ENCODE data around the gene MLXIP.

MLXIP gene

GRCh38 chr12:122187466-122187865 is 108.9 kb downstream of the MLXIP start:
- no peak for DNase-seq (ENCODE audit: low read depth)

- no peak for DNase-seq (ENCODE audit: low read depth)
Measured at GRCh38 chr12:122189626-122190475, 111.3 kb downstream of the MLXIP start.

GRCh38 chr12:122190842-122191668 is 112.5 kb downstream of the MLXIP start:
- DNase-seq (ENCODE audit: low read depth): no peak

GRCh38 chr12:122192441-122192840 is 113.9 kb downstream of the MLXIP start:
- no peak for DNase-seq (ENCODE audit: low read depth)

- DNase-seq (ENCODE audit: low read depth): no peak
Measured at GRCh38 chr12:122194804-122195203, 116.2 kb downstream of the MLXIP start.

- no peak for DNase-seq (ENCODE audit: low read depth)
Measured at GRCh38 chr12:122195405-122195804, 116.8 kb downstream of the MLXIP start.
